Chondrocyte (in vitro differentiated cells): ENCODE data around the gene RNF166. TPM values are rescaled to one million over a fixed set of nuclear protein-coding genes. Genes with fewer than 3 reads are reported as not detected.

Experiments
- DNase-seq: peaks from one replicate; pipeline ENCODE4 v3.0.0; 2021; ENCODE audit warnings: mixed read lengths, low spot score
- H3K27ac Mint-ChIP-seq: one replicate; pipeline ENCODE4 v1.8.0; 2021; ENCODE audit warnings: mild to moderate bottlenecking, moderate library complexity, mixed read lengths; ENCODE audit not compliant: unreplicated experiment
- H3K27me3 Mint-ChIP-seq: 2 replicates; pipeline ENCODE4 v1.8.0; 2021; ENCODE audit warnings: low read depth, mixed read lengths
- H3K36me3 Mint-ChIP-seq: 2 replicates; pipeline ENCODE4 v1.8.0; 2021; ENCODE audit warnings: low read depth, mixed read lengths
- H3K4me1 Mint-ChIP-seq: 2 replicates; pipeline ENCODE4 v1.8.0; 2021; ENCODE audit warnings: low read depth, mild to moderate bottlenecking, mixed read lengths
- H3K4me3 Mint-ChIP-seq: one replicate; pipeline ENCODE4 v1.8.0; 2021; ENCODE audit warnings: mild to moderate bottlenecking, moderate library complexity, mixed read lengths; ENCODE audit not compliant: unreplicated experiment
- H3K9me3 Mint-ChIP-seq: 2 replicates; pipeline ENCODE4 v1.8.0; 2021; ENCODE audit warnings: low read depth, mixed read lengths
- CTCF ChIP-seq: fragments of 200-600 bp; sonication (generic); IDR thresholded peaks from 2 replicates; pipeline ENCODE4 v1.5.0; 2021; ENCODE audit warnings: antibody characterized with exemption, mild to moderate bottlenecking, moderate library complexity
- total RNA-seq: library from RNA; stranded (reverse); gene quantifications from 3 replicates; pipeline ENCODE4 v1.2.1, GENCODE V29; 2021

RNF166 gene
- total RNA-seq, 1 donor from 2014 or later = 12.8 TPM

- DNase-seq = no peak
- Mint-ChIP-seq H3K27ac (peak overlapping the region; percentile 85), H3K4me1 (peaks cover 12% of the 10 kb centered on the region), H3K4me3 (no peak overlapping the region), H3K9me3 (no peaks in the 10 kb centered on the region), H3K27me3 (no peaks in the 10 kb centered on the region), H3K36me3 (peaks cover 14% of the 10 kb centered on the region)
- no peak for TF ChIP-seq CTCF
These were observed 25.5 kb upstream of the RNF166 start for GRCh38 chr16:88731699-88732098.

- Mint-ChIP-seq H3K9me3 (no peaks in the 10 kb centered on the region), H3K27ac (peak overlapping the region; percentile 85)
These were observed 24.7 kb upstream of the RNF166 start for GRCh38 chr16:88730632-88731607.

GRCh38 chr16:88727871-88728270, 21.7 kb upstream of the RNF166 start:
- no peak overlapping the region for H3K27ac Mint-ChIP-seq
- H3K36me3 Mint-ChIP-seq = peaks cover 21% of the 10 kb centered on the region
- no peak for DNase-seq
- H3K9me3 Mint-ChIP-seq = no peaks in the 10 kb centered on the region
- no peak overlapping the region for H3K4me3 Mint-ChIP-seq
- H3K4me1 Mint-ChIP-seq = peaks cover 12% of the 10 kb centered on the region
- H3K27me3 Mint-ChIP-seq = no peaks in the 10 kb centered on the region
- TF ChIP-seq CTCF = no peak

More at GRCh38 chr16:88730632-88731607, 24.7 kb upstream of the RNF166 start:
- Mint-ChIP-seq H3K36me3 (peaks cover 18% of the 10 kb centered on the region), H3K4me1 (peaks cover 12% of the 10 kb centered on the region), H3K4me3 (no peak overlapping the region), H3K27me3 (no peaks in the 10 kb centered on the region)
- no peak for TF ChIP-seq CTCF
- DNase-seq = no peak

GRCh38 chr16:88726981-88727380, 20.8 kb upstream of the RNF166 start:
- no peak overlapping the region for H3K4me3 Mint-ChIP-seq
- H3K36me3 Mint-ChIP-seq = peaks cover 21% of the 10 kb centered on the region

GRCh38 chr16:88726408-88726749, 20.2 kb upstream of the RNF166 start:
- no peaks in the 10 kb centered on the region for H3K27me3 Mint-ChIP-seq
- H3K9me3 Mint-ChIP-seq = no peaks in the 10 kb centered on the region
- peaks cover 10% of the 10 kb centered on the region for H3K4me1 Mint-ChIP-seq
- no peak overlapping the region for H3K27ac Mint-ChIP-seq
- H3K4me3 Mint-ChIP-seq = no peak overlapping the region
- no peak for TF ChIP-seq CTCF
- DNase-seq = no peak
- H3K36me3 Mint-ChIP-seq = peaks cover 20% of the 10 kb centered on the region

More at GRCh38 chr16:88726981-88727380, 20.8 kb upstream of the RNF166 start:
- no peak for TF ChIP-seq CTCF
- H3K4me1 Mint-ChIP-seq = peaks cover 12% of the 10 kb centered on the region
- H3K27me3 Mint-ChIP-seq = no peaks in the 10 kb centered on the region
- no peak overlapping the region for H3K27ac Mint-ChIP-seq
- no peak for DNase-seq
- no peaks in the 10 kb centered on the region for H3K9me3 Mint-ChIP-seq
